GM19043 (cell line): ENCODE results near the gene CA10.

Source experiments
- ATAC-seq: cut with Tn5 transposase; IDR thresholded peaks from one replicate; pipeline ENCODE4 v1.9.1; 2021; ENCODE audit warnings: low read depth; ENCODE audit not compliant: unreplicated experiment

Gene CA10

GRCh38 chr17:51793686-51794085 lies 364.8 kb downstream of the CA10 start:
- ATAC-seq, result no peak

GRCh38 chr17:51778842-51779241 lies 379.7 kb downstream of the CA10 start:
- no peak for ATAC-seq

- no peak for ATAC-seq
These were observed 388.3 kb downstream of the CA10 start for GRCh38 chr17:51770027-51770759.

GRCh38 chr17:51769231-51769630 lies 389.3 kb downstream of the CA10 start:
- ATAC-seq, result no peak

- no peak for ATAC-seq
These were observed 389.8 kb downstream of the CA10 start for GRCh38 chr17:51768706-51769105.

GRCh38 chr17:51767287-51767686 lies 391.2 kb downstream of the CA10 start:
- ATAC-seq, result no peak

- no peak for ATAC-seq
These were observed 393.0 kb downstream of the CA10 start for GRCh38 chr17:51765282-51766135.

DNA sequence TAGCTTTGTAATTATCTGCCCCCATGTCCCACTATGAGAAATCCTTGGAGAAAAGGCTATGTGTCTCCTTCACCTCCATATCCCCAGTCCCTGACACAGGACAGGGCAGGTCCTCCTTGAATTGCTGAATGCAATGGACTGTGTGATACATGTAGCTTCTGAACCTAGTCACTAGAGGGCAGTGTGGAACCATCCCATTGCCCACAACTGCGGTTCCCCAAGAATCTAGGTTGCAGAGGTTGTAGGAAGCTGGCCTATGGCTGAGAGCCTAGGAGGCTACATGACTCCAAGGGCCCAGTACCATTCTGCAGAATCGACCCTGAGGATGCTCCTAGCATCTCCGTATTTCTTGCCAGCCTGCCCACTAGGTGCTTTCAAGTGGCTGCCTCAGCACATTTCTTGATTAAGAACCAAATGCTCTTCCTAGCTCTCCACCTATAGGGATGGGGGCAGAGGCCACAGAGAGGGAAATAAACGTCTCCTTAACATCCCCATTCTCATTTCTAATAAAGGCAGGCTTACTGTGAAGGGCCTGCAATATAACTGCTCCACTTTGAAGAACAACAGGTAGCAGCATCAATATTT lies 394.0 kb downstream of the CA10 start:
- peak; percentile 90 for ATAC-seq

GRCh38 chr17:51763058-51763457 lies 395.5 kb downstream of the CA10 start:
- no peak for ATAC-seq

DNA sequence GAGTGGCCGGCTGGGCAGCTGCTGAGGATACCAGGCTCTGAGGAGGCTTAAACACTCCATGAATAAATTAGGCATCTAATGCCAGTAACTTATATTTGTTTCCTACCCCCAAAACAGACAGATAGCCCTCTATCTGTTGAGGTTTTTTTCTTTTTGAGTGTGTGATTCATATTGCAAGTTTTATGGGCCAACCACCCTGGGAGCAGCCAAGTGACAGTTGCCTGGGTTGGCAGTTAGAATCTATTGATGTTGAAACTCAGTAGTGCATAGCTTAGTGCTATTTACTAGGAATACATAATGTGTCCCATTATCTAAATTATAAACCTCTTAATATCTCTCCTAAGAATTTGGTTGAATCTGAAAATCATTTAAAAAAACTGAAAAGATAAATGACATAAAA lies 397.4 kb downstream of the CA10 start:
- ATAC-seq, result no peak

DNA sequence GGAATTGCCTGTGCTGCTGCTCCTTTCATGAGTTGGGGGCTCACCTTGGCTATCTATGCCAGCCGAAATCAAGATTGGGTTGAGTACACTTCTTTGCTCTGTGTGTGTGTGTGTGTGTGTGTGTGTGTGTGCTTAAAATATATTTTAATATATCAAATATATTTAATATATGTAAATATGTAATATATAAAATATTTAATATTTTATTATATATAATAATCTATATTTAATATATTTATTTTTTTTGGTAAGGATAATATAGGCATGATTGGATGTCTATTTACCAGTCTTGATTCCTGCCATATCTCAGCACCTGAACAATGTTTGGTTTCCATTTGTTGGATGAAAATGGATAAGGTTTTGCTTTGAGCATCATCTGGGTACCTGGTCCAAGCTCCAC lies 399.3 kb downstream of the CA10 start:
- no peak for ATAC-seq

DNA sequence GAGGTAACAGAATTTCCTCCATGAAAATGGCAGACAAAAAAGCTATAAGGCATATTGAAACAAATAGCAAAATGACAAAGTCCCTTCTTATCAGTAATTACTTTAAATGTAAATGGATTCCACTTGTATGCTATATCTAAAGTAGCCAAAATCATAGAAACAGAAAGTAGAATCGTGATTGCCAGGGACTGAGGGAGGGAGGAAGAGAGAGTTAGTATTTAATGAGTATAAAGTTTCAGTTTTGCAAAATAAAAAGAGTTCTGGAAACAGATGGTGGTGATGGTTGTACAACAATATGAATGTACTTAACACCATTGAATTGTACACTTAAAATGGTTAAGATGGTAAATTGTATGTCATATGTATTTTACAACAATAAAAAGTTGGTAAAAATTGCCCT lies 407.4 kb downstream of the CA10 start:
- ATAC-seq, result no peak

DNA sequence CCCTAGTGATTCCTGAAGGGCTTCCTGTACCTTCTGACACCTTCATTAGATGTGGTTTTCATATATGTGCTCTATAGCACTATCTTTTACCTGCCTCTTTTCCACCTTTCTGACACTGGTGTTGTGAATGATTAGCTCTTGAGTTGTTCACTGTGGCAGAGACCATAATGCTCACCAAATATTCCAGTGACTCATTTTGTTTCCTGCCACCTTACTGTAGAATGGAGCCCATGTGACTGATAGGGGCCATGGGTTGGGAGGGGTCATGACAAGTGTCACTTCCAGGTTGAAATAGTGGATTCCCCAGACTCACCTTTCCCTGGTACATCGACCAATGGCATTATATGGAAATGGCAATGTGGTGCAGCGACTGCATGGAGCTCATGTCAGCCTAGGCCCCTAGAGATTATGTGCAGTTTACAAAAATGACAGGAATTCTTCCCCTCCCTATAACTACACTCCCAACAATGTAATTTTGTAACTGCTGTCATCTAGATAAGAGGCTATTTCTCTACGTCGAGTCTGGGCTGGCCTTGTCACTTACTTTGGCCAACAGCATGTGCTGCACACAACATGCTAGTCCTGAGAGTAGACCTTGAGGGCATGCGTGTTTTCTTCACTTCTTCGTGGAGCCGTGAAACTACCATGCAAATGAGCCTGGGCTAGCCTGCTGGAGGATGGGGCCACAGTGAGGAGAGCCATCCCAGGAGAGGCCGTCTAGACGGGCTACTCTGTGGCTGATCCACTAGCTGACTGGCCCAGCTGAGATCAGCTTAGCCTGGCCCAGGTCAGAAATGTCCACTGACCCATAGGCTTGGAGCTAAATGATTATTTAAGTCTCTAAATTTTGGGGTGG lies 409.5 kb downstream of the CA10 start:
- ATAC-seq, result no peak

DNA sequence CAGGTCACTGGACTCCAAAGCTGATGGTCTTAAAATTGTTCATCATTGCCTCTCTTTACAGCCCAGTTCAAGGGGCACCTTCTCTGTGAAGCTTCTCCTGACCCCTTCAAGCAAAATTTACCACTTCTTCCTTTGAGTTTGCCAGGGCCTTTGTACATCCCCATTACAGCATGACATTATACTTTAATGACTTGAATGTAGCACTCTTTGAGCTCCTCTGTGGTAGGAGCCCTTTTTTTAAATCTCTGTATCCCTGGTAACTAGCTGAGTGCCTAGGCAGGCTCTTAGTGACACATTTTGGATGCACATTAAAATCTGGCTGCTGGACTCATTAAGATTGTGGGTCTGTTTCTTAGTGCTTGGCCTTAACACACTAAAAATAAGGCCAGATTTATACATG lies 412.1 kb downstream of the CA10 start:
- ATAC-seq, result no peak

DNA sequence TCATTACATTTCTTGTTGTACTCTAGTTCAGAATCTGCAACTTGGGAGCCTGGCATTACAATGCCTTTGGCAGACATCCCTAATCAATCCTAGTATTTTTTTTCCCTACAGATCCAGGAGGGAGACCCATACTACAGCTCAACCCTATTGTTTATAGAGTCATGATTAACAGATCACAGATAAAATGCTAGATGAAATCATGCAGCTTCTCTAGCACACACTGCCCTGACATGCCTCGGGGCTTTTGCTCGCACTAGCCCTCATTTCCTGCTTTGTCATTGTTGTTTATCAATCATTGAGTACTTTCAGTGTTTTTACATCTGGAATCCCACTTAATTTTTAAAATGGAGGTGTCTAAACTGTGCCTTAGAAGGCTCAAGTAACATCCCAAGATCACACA lies 412.5 kb downstream of the CA10 start:
- no peak for ATAC-seq

DNA sequence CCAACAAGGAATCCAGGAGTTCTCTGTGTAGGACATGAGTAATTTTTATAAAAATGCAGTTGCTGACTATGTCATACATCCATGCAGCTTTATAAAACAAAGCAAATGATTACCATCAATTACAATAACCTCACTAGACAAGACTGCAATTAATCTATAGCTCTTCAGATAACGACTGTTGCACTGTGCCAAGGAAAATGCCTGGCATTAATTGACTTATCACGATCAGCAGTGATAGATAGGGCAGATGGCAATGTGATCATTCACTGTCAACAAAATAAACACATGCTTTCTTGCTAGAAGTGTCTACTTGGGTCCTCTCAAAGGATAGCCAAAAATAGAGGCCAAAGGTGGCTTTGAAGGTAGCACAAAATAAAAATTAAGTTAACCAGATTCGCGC lies 415.0 kb downstream of the CA10 start:
- ATAC-seq, result no peak

- ATAC-seq, result no peak
These were observed 415.9 kb downstream of the CA10 start for GRCh38 chr17:51742571-51742970.

DNA sequence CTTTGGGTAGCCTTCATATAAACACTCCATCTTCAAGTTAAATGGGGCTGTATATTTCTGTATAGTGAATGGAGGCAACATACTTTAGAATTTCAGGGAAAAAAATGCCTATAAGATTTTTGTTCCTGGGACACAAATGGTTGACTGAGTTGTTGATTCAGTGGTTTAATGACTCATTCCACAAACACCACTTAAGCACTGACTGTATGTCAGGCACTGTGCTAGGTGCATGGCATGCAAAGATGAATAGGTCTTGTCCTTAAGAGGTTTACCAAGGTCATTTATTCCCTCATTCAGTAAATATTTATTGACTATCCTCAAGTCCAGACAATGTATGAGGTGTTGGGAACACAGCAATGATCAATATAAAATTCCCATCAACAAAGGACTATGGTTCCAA lies 417.1 kb downstream of the CA10 start:
- ATAC-seq, result no peak

- ATAC-seq, result no peak
These were observed 418.0 kb downstream of the CA10 start for GRCh38 chr17:51740531-51740930.

DNA sequence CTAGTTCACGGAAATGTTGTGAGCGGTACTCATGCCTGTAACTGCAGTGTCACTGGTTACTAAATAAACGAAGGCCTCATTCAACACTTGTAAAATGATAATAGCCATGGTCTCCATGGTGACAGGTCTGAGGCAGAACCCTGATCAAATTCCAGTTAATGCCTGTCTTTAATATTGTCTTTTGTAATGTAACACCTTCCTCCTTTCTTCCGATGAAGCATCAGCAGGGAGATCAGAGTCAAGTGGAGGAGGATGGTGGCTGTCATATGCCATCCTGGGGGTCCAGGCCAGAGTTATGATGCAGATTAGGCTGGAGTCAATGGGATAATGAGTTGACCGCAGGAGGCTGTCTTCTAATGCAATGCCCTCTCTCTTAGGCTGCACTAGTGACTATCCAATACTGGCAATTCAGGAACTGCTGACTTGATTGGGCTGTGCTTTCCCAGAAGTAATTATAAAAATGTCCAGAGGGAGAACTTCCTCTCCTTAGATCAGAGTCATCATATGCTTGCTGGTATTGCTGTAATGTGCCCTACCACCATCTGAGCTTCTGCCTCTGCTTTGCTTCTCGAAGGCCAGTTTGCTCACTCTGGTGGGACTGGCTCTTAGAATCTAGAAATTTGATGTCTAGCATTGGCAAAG lies 419.1 kb downstream of the CA10 start:
- no peak for ATAC-seq
